ENCODE data around the gene SLC17A9.

Gene SLC17A9

DNA sequence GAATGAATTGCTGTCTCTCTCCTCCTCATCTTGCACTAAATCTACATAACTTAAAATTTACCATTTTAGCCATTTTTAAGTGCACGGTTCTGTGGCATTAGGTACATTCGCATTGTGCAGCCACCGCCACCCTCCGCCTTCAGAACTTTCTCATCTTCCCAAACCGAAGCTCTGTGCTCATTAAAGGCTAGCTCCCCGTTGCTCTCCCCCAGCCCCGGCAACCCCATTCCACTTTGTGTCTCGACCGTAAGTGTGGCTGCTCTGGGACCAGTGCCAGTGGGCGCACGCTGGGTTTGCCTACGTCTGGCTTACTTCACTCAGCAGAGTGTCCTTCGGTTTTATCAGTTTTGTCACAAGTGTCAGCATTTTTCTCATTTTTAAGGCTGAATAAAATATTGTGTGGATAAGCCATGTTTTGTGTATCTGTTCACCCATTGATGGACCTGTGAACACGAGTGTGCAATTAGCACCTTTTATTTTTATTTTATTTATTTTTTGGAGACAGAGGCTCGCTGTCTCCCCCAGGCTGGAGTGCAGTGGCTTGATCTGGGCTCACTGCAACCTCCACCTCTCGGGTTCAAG is 16.8 kb downstream of the SLC17A9 start:
- no peak for DNase-seq

DNA sequence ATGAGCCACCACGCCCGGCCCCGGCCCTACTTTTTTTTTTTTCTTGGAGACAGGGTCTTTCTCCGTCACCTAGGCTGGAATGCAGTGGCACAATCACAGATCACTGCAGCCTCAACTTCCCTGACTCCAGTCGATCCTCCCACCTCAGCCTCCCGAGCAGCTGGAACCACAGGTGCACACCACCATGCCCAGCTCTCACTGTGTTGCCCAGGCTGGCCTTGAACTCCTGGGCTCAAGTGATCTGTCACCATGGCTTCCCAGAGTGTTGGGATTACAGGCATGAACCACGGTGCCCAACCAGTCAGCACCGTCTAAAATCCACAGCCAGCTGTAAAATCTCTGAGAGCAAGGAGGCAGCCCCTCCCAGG is 17.4 kb downstream of the SLC17A9 start:
- no peak for DNase-seq

DNA sequence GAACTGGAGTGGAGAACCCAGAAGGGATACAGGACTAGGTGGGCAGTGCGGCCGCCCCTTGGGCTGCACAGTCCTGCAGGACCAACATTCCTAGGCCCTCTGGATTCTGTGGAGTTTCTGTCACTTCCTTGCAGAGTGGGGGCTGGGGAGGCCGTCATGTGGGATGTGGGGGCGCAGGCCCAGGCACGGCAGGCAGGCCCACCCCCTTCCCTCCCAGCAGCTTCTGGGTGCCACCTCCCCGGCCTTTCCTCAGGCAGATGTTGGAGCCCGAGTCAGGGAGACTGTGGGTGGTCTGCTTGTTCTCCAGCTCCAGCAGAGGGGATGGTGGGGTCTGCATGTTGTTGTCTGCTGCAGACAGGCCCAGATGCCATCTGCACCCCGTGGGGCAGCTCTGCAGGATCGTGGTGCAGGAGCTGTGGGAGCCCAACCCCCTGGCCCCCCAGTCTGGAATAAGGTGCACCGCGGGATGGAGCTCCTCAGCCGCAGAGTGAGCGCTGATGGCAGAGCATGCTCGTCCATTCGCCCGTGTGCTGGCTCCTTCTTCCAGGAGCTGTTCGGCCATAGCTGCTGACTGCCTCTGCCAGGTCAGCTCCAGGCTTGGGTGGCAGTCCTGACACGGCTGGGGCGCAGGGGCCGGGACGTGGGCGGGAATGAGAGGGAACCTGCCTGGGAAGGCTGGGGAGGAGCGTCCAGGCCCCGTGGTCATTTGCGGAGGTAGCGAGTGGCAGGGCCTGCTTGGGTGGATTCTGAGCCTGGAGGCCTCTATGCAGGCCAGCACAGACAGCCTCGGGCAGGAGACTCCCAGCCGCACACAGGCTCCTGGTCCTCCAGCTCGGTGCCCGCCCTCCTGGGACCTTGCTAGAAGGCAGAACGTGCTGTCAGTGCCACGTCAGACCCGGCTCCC is 18.1 kb downstream of the SLC17A9 start:
- no peak for DNase-seq

DNA sequence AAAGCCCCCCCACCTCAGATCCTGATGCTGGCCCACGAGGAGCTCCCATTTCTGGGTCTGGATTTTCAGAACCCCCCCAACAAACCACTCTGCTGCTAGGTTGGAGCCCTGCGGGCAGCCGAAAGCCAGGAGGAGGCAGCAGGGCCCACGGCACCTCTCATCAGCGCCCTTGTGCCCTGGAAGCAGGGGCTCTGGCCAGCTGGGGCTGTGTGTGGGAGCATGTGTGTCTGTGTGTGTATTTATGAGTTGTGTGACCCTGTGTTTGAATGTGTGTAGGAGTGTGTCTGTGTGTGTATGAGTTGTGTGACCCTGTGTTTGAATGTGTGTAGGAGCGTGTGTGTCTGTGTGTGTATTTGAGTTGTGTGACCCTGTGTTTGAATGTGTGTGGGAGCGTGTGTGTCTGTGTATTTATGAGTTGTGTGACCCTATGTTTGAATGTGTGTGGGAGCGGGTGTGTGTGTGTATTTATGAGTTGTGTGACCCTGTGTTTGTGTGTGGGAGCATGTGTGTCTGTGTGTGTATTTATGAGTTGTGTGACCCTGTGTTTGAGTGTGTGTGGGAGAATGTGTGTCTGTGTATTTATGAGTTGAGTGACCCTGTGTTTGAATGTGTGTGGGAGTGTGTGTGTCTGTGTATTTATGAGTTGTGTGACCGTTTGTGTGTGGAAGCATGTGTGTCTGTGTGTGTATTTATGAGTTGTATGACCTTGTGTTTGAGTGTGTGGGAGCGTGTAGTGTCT is 18.9 kb downstream of the SLC17A9 start:
- DNase-seq = no peak

DNA sequence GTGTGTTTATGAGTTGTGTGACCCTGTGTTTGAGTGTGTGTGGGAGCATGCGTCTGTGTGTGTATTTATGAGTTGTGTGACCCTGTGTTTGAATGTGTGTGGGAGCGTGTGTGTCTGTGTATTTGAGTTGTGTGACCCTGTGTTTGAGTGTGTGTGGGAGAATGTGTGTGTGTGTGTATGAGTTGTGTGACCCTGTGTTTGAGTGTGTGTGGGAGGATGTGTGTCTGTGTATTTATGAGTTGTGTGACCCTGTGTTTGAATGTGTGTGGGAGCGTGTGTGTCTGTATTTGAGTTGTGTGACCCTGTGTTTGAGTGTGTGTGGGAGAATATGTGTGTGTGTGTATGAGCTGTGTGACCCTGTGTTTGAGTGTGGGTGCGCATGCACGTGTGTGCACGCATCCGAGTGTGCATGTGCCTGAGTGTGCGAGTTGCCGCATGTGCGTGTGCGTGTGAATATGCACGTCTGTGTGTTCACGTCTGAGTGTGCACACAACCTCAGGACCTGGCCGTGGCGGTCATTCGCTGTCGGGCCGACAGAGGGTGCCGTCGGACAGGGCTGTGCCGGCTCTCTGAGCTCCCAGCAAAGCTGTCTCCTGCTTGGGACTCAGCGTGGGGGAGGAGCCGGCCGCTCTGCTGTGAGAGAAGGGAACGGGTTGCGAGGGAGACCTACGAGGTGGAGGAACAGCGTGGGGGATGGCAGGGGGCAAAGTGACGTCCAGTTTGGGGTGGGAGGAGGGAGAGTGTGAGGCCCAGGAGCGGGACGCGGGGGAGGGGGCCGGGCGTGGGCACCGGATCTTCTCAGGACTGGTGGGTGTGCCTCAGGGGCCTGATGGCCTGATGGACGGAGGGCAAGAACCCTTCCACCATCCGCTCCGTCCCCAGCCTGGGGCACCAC is 19.7 kb downstream of the SLC17A9 start:
- peak; percentile 79 to 85 for DNase-seq

DNA sequence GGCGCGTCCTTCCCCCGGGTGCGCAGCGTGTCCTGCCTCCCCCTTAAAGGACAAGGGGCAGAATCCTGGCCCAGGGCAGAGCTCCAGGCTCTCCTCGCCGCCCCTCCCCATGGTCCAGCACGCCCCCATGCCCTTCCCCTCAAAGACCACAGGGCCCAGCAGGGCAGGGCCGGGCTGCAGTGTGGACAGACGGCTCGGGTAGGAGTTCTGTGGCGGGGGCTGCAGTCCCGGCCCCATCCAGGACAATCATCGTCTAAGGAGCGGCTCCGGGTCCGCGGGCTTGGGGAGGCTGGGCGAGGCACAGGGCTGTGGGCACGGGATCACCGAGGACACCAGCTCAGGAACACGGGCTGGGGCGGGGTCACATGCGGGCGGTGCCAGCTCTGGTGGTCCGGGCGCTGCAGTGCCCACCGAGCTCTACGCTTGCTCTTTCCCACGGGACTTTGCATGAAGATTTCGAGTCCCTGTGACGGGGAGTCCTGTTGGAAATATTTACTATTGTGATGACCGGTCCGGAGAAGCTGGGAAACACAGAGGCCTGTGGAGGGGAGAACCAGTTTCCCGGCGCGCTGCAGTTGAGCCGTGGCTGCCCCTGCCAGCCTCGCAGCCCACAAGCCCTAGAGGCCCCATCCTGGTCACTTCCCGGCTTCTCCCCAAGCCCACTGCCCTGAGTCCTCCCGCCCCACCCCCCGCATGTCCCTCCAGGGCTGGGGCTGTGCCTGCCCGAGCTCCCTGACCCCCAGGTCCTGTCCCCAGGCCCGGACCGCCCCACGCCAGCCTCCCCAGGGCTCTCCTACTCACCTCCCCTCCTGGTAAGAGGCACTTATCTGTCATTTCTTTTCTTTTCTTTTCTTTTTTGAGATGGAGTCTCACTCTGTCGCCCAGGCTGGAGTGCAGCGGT is 20.6 kb downstream of the SLC17A9 start:
- DNase-seq = no peak

DNA sequence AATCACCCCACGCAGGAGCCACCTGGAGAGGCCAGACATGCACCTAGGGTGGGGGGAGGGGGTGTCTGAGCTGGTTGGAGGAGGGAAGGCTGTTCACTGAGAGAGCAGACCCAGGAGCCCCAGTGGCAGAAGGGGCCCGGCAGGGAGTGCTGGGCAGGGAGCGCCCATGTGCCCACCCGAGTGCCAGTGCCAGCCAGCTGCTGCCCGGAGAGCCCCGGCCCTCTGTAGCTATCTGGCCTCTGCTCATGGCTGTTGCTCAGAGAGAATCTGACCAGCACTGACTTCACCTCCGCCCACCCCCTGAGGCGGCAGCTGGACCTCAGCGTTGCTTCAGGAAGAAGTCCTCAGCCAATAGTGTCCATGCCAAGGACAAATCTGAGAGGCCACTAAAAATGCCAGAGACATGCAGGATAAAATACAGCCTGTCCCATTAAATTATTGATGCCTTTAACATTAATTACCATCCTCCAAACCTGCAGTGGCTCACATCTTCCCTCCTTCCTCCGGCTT is 22.8 kb downstream of the SLC17A9 start:
- no peak for DNase-seq

DNA sequence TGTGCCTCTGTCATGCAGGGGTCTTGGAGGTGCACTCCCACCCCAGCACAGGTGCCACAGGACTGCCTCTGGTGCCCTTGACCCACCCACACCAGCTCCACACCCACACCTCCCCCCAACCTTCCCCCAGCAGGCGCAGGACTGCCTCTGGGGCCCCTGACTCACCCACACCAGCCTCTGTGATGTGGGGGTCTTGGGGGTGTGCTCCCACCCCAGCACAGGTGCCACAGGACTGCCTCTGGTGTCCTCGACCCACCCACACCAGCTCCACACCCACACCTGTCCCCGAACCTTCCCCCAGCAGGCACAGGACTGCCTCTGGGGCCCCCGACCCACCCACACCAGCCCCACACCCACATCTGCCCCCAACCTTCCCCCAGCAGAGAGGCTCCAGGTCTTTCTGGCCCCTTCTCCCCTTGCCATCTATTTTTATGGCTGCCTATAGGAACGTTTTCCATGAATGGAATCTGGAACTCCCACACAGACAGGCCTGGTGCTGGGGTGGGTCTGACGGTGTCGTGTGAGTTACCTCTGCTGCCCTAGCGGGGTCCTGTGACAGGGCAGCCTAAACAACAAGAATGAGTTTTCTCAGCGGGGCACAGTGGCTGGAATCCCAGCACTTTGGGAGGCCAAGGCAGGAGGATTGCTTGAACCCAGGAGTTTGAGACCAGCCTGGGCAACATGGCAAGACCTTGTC is 23.5 kb downstream of the SLC17A9 start:
- no peak for DNase-seq

DNA sequence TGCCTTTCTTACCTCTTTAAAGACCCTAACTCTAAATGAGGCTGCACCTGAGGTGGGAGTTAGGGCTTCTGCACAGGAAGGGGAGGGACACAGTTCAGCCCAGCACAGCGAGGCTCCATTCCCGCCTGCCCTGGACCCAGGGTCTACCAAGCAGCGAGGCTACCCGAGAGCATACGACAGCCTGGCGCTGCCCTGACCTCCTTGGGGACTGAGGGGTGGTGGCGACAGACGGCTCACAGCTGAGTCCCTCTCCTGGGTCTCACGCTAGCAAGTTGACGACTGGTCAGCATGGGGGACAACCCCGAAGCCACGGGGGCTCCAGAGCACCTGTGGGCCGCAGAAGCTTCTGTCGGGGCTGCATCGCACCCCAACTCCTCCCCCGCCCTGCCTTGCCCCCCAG is 24.4 kb downstream of the SLC17A9 start:
- DNase-seq = no peak

DNA sequence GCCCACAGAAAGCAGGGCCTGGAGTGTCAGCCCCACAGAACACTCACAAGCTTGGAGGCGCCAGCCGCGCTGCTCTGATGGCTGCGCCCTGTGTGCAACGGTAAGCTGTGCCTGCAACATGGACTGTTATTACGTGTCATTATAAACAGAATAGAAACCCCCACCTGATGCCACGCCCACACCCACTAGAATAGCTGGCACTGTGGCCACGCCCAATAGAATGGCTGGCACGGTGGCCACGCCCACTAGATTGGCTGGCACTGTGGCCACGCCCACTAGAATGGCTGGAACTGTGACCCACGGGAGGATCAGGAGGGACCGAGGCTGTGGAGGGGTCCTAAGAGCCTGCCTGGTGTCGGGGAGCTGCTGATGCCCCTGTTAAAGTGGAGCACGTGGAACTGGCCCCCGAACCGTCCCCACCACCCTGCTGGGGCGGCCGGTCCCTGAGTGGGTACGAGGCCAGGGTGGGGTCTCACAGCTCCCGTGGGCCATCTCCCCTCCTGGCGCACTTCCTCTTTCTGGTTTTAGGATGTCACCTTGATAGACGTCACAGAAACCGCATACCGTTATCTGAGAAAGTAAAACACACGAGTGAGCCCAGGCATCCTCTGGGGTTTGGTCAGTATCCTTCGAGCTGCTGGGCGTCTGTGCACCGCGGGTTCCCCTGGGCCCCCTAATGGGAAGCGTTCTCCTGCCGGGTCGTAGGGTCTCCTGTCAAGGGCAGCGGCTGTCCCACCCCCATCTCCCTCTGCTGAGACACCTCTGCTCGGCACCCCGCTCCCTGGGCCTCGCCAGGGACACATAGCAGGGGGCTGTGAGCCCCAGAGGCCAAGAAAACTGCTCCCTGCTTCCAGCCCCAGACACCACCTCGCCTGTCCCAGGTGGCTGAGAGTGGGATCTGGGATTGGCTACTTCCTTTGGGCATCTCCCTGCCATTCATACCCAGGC is 25.4 kb downstream of the SLC17A9 start:
- DNase-seq = peak; percentile 85 to 87

DNA sequence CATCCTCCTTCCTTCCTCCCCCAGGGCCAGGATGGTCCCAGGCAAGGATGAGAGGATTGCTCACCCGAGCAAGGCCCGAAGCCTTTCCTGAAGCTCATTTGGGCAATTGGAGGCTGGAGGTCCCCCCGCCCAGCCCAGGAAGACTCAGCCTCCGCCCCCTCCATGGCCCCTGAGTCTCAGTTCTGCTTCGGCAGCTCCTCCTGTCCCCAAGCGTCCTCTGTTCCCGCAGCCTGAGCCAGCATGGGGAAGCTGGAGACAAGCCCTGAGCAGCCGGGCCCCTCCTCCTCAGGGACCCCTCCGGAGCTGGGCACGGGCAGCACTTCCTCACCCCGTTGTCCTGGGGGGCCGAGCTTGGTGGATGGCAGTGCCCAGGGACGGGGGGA is 26.0 kb downstream of the SLC17A9 start:
- no peak for DNase-seq

DNA sequence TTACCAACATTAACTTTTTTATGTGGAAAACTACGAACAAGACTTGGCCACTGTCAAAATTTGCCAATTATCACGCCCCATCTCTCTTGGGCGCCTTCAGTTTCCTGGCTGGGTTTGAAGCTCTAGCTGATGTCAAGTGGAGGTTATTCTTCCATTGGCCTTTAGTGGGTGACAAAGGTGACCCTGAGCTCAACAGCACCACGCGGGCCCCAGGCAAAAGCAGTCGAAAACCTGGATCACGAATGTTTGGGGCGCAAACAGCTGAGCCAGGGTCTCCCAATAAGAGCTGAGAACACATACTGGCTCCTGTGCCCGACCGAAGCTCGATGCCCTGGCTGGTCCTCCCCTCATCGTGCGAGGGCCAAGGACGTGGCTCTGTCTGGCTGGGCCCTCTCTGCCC is 26.8 kb downstream of the SLC17A9 start:
- no peak for DNase-seq

DNA sequence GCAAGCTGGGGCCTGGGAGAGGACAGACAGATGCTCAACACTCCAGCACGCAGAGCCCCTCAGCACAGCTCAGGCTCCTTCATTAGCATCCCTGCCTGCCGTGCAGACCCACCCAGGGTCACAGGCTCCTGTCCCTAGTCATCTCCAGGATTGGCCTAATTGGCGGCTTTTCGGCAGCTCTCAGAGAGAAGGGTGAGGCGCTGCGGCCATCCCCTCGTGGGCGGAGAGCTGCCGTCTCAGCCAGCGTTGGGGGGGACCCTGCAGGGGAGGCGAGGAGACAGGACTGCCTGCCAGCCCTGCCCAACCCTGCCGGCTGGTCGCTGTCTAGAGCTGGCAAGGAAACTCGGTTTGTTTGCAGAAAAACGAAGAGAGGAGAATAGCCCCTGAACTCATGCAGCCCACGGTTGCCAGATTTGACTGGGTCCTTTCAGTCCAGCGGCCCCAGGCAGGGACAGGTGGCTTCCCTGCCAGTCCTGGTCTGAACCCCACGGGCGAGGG is 27.4 kb downstream of the SLC17A9 start:
- DNase-seq = no peak

DNA sequence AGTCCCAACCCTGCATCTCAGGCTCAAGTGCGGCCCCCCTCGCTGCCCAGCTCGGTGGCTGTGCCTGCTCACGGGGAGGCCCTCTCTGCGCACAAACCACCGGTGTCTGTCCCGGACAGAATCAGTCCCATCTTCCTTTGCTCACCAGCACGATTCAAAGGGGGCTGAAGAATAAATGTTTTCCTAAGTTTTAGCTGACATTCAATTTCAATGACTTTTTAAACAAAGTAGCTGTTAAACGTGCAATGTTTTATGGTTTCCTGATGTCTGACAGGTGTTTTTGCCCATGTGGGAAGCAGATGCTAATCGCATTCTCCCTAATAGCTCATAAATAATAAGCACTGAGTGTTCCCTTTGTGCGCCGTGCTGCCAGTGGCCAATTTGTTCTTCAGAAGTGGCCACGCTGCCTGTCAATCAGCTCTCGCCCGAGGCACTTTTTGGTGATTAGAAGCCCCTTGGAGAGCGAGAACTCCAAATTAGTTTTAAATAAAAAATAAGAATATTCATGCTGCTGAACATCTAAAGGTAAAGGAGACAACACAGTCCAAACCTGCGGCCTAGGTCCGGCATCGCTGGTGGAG is 28.0 kb downstream of the SLC17A9 start:
- DNase-seq = no peak

DNA sequence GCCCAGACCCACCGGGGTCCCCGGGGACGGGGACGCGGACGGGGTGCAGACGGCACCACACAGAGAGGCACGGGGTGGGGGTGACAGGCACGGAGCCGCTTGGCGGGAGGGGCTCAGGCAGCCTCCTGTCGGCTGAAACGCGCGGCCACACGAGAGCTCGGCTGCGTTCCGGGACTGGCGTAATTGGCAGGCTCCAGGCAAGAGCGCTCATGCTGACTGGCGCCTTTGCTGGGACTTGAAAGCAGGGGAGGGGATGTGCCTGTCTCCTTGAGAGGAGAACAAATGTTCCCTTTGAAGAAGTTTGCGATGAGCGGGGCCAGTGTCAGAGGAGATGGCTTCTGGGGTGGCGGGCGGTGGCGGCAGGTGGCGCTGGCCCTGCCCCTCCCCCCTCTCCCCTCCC is 28.5 kb downstream of the SLC17A9 start:
- DNase-seq = peak; percentile 18 to 22

DNA sequence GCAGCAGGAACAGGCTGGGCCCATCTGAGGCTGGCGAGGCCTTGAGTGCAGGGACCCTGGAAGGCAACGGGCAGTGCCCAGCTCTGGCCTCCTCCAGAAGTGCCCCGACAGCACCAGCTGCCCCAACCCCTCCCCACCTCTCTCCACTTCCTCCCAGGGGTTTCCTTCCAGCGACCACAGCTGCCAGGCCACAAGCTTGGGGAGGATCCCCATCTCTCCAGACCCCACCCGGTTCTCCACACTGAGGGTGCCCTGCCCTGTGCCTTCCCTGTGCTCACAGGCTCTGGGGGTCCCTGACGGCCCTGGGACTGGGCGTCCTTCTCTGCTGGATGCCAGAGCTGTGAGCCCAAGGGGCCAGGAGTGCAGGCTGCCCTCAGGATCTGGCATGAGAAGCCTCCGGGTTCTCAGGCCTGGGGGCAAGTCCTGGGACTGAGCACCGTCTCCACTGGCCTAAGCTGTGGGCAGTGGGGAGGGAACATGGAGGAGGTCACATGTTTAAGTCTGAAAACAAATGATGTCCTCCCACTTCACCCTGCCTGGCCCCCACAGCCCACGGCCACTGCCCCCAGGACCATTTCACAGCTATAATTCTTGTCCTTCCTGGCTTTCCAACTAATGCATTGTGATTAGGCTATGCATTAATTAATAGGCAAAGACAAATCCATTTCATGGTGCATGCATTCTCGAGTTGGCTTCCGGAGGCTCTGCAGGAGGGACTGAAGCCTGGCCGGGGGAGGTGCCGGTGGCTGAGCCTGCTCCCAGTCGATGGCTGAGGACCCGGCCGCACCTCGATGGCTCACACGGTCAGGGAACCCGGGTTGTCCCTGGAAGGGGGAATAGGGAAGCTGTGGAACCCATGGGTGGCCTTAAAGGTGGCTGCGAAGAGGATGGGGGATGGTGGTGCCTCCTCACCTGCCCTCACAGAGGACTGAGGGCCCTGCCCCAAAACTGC is 29.9 kb downstream of the SLC17A9 start:
- no peak for DNase-seq

DNA sequence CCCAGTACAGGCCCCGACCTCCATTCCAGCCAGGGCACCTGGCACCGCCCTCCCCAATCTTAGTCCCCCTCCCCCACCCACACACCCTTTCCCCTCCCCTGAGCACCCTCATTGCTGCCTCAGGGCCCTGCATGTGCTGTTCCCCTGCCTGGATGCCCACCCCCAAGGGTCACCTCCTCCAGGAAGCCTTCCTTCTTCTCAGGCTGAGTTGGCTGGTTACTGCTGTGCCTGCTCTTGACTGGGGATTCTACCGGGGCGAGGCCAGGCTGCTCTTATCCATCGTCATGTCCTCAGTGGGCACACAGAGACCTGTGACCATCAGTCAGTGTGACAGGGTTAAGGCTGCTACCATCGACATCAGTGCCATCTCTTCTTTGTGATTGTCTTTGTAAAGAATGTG is 30.7 kb downstream of the SLC17A9 start:
- DNase-seq = no peak
